CD14-positive monocyte (primary cell): ENCODE data around the gene SALL3. TPM values are rescaled to one million over a fixed set of nuclear protein-coding genes. Genes with fewer than 3 reads are reported as not detected.

ENCODE experiments used
- DNase-seq, 3 donors: peaks; one replicate each; pipeline ENCODE4 v3.0.0-alpha.2; 2011 to 2022
- H2AFZ ChIP-seq: 2 replicates; pipeline ENCODE4 v1.6.0; 2012; ENCODE audit warnings: mild to moderate bottlenecking, low read depth, low read length, inconsistent platforms; ENCODE audit not compliant: insufficient read depth, poor library complexity, severe bottlenecking
- H3K27ac ChIP-seq, 2 donors: 1 replicate in 1 of 2; 2 replicates in 1 of 2; pipeline ENCODE4 v1.5.1; 2012 to 2013; ENCODE audit warnings: low read length in 2 of 2, control low read depth in 1 of 2, inconsistent platforms in 1 of 2, low read depth in 1 of 2, mild to moderate bottlenecking in 1 of 2
- H3K27me3 ChIP-seq, 2 donors: one replicate each; pipeline versions ENCODE4 v1.6.0 to v1.6.1; 2011 to 2013; ENCODE audit warnings: low read length in 2 of 2; ENCODE audit not compliant: control insufficient read depth in 2 of 2, insufficient read depth in 2 of 2
- H3K36me3 ChIP-seq, 2 donors: replicated peaks in 1 of 2; 1 replicate in 1 of 2; 2 replicates in 1 of 2; pipeline versions ENCODE4 v1.5.1 to v1.6.1; 2012 to 2013; ENCODE audit warnings: low read length in 2 of 2, control low read depth in 1 of 2, inconsistent platforms in 1 of 2, mild to moderate bottlenecking in 1 of 2; ENCODE audit not compliant: insufficient read depth in 2 of 2, control insufficient read depth in 1 of 2
- H3K4me1 ChIP-seq, 2 donors: 1 replicate in 1 of 2; 2 replicates in 1 of 2; pipeline versions ENCODE4 v1.5.1 to v1.6.1; 2012 to 2013; ENCODE audit warnings: low read length in 2 of 2, control low read depth in 1 of 2, inconsistent platforms in 1 of 2, mild to moderate bottlenecking in 1 of 2, moderate library complexity in 1 of 2; ENCODE audit not compliant: insufficient read depth in 2 of 2, control insufficient read depth in 1 of 2
- H3K4me2 ChIP-seq: replicated peaks from 2 replicates; pipeline ENCODE3; 2012; ENCODE audit warnings: low read length, moderate library complexity, mild to moderate bottlenecking; ENCODE audit not compliant: poor library complexity, severe bottlenecking; ENCODE audit errors: extremely low read depth
- H3K4me3 ChIP-seq, 3 experiments: fragments of 200-600 bp in 1 of 3; sonication (generic) in 1 of 3; replicated peaks in 1 of 3; 1 replicate in 2 of 3; 2 replicates in 1 of 3; pipeline ENCODE4 v1.5.1; 2011 to 2013; ENCODE audit warnings: low read length in 3 of 3, mild to moderate bottlenecking in 3 of 3, control low read depth in 2 of 3, low read depth in 2 of 3, inconsistent platforms in 1 of 3, moderate library complexity in 1 of 3
- H3K79me2 ChIP-seq: 2 replicates; pipeline ENCODE4 v1.6.0; 2012; ENCODE audit warnings: mild to moderate bottlenecking, control low read depth, inconsistent platforms, low read length, moderate library complexity; ENCODE audit not compliant: insufficient read depth
- H3K9ac ChIP-seq: 2 replicates; pipeline ENCODE4 v1.6.0; 2017; ENCODE audit warnings: low read length, mild to moderate bottlenecking; ENCODE audit not compliant: insufficient read depth, poor library complexity, severe bottlenecking
- H3K9me3 ChIP-seq, 2 donors: replicated peaks in 1 of 2; 1 replicate in 1 of 2; 2 replicates in 1 of 2; pipeline versions ENCODE4 v1.5.1 to v1.6.1; 2012 to 2013; ENCODE audit warnings: low read length in 2 of 2, control low read depth in 1 of 2; ENCODE audit not compliant: control insufficient read depth in 1 of 2, insufficient read depth in 1 of 2
- H4K20me1 ChIP-seq: 2 replicates; pipeline ENCODE4 v1.6.0; 2012; ENCODE audit warnings: mild to moderate bottlenecking, low read length, control low read depth, moderate library complexity; ENCODE audit not compliant: insufficient read depth
- H3K27ac Mint-ChIP-seq, 7 donors: one replicate each; pipeline ENCODE4 v1.8.0; 2020; ENCODE audit warnings: mild to moderate bottlenecking in 7 of 7, mixed read lengths in 7 of 7, moderate library complexity in 6 of 7, inconsistent platforms in 2 of 7
- H3K27me3 Mint-ChIP-seq, 3 donors: one replicate each; pipeline ENCODE4 v1.8.0; 2021 to 2022; ENCODE audit warnings: low read depth in 3 of 3, mild to moderate bottlenecking in 3 of 3, mixed read lengths in 3 of 3, moderate library complexity in 3 of 3, inconsistent platforms in 1 of 3
- H3K36me3 Mint-ChIP-seq, 2 donors: one replicate each; pipeline ENCODE4 v1.8.0; 2020; ENCODE audit warnings: mixed read lengths in 2 of 2, inconsistent platforms in 1 of 2, mild to moderate bottlenecking in 1 of 2
- H3K4me1 Mint-ChIP-seq: one replicate; pipeline ENCODE4 v1.8.0; 2020; ENCODE audit warnings: mild to moderate bottlenecking, mixed read lengths
- H3K4me3 Mint-ChIP-seq, 2 donors: one replicate each; pipeline ENCODE4 v1.8.0; 2020; ENCODE audit warnings: mild to moderate bottlenecking in 2 of 2, mixed read lengths in 2 of 2, moderate library complexity in 1 of 2
- H3K9me3 Mint-ChIP-seq, 7 donors: one replicate each; pipeline ENCODE4 v1.8.0; 2020 to 2022; ENCODE audit warnings: mixed read lengths in 7 of 7, mild to moderate bottlenecking in 6 of 7, moderate library complexity in 6 of 7, inconsistent platforms in 2 of 7
- WGBS: methylation state at CpG from one replicate; pipeline ENCODE4 v1.1.5; 2013; ENCODE audit warnings: missing lambda C conversion rate; ENCODE audit not compliant: insufficient coverage; 5-methylcytosine and 5-hydroxymethylcytosine counted together
- intact Hi-C, 2 donors: fragments of 100-400 bp; cut with micrococcal nuclease; formaldehyde crosslinking; loops; one replicate each; pipeline versions ENCODE4 v1.15.0 to v1.15.1; 2023
- polyA plus RNA-seq, 3 donors: library from polyadenylated mRNA; depleted of rRNA in 1 of 3; unstranded in 2 of 3; stranded (reverse) in 1 of 3; fragments of 300-500 nt in 2 of 3; fragments of >200 nt in 1 of 3; fragmentation: Illumina TruSeq in 2 of 3; gene quantifications; 1 replicate in 2 of 3; 2 replicates in 1 of 3; pipeline ENCODE4 v1.2.3, GENCODE V29; 2012 to 2021
- TF ChIP-seq, protein P1 (sequence below): fragments of 200-600 bp; IDR thresholded peaks from one replicate; pipeline ENCODE4 v1.8.0; 2022; ENCODE audit warnings: antibody characterized with exemption, mild to moderate bottlenecking

SALL3 gene
- polyA plus RNA-seq, 3 donors, result not detected

DNA sequence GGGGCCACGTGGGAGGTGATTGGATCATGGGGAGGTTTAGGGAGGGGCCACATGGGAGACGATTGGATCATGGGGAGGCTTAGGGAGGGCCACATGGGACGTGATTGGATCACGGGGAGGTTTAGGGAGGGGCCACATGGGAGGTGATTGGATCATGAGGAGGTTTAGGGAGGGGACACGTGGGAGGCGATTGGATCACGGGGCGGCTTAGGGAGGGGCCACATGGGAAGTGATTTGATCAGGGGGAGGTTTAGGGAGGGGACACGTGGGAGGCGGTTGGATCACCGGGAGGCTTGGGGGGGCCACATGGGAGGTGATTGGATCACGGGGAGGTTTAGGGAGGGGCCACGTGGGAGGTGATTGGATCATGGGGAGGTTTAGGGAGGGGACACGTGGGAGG lies 22.5 kb upstream of the SALL3 start:
- H3K4me3 Mint-ChIP-seq, result no peak overlapping the region
- no peaks in the 10 kb centered on the region for H3K4me1 Mint-ChIP-seq
- H3K36me3 Mint-ChIP-seq, result no peaks in the 10 kb centered on the region
- no peak overlapping the region for H3K27ac ChIP-seq
- H3K27me3 Mint-ChIP-seq, result peaks cover 0 to 7% (median 2%) of the 10 kb centered on the region in 3 donors
- peaks cover 3 to 27% (median 11%) of the 10 kb centered on the region in 7 donors for H3K9me3 Mint-ChIP-seq
- DNase-seq, result no peak
- intact Hi-C loops, result no loop called here
- no peaks in the 10 kb centered on the region for H3K79me2 ChIP-seq
- no peak overlapping the region for H2AFZ ChIP-seq
- H3K9me3 ChIP-seq, result peaks cover 1 to 8% of the 10 kb centered on the region in 2 donors
- no peak overlapping the region for H3K27ac Mint-ChIP-seq
- no peaks in the 10 kb centered on the region for H3K4me1 ChIP-seq
- H3K4me2 ChIP-seq, result no peak overlapping the region
- no peak overlapping the region for H3K9ac ChIP-seq
- TF ChIP-seq, protein P1, sequence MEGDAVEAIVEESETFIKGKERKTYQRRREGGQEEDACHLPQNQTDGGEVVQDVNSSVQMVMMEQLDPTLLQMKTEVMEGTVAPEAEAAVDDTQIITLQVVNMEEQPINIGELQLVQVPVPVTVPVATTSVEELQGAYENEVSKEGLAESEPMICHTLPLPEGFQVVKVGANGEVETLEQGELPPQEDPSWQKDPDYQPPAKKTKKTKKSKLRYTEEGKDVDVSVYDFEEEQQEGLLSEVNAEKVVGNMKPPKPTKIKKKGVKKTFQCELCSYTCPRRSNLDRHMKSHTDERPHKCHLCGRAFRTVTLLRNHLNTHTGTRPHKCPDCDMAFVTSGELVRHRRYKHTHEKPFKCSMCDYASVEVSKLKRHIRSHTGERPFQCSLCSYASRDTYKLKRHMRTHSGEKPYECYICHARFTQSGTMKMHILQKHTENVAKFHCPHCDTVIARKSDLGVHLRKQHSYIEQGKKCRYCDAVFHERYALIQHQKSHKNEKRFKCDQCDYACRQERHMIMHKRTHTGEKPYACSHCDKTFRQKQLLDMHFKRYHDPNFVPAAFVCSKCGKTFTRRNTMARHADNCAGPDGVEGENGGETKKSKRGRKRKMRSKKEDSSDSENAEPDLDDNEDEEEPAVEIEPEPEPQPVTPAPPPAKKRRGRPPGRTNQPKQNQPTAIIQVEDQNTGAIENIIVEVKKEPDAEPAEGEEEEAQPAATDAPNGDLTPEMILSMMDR, result no peak
- no peaks in the 10 kb centered on the region for H3K36me3 ChIP-seq
- H4K20me1 ChIP-seq, result no peaks in the 10 kb centered on the region
- 94% methylated on average over 13 of the region's 14 CpGs for WGBS
- no peaks in the 10 kb centered on the region for H3K27me3 ChIP-seq
- H3K4me3 ChIP-seq, result no peak overlapping the region

DNA sequence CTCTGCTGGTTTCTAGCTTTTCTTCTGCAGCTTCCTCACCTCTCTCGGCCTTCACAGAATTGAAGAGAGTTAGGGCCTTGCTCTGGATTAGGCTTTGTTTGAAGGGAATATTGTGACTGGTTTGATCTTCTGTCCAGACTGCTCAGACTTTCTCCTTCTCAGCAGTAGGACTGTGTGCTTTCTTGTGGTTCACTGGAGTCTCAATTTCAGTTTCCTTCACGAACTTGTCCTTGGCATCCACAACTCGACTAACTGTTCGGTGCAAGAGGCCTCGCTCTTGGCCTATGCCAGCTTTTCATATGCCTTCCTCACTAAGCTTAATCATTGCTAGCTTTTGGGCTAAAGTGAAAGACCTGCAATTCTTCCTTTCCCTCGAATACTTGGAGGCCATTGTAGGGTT lies 18.9 kb upstream of the SALL3 start:
- H4K20me1 ChIP-seq, result no peaks in the 10 kb centered on the region
- DNase-seq, result no peak
- no peaks in the 10 kb centered on the region for H3K36me3 ChIP-seq
- intact Hi-C loops, result no loop called here
- no peaks in the 10 kb centered on the region for H3K4me1 ChIP-seq
- H3K4me3 ChIP-seq, result no peak overlapping the region
- no peak overlapping the region for H3K9ac ChIP-seq
- peaks cover 0 to 3% of the 10 kb centered on the region in 2 donors for H3K9me3 ChIP-seq
- Mint-ChIP-seq H3K27ac (no peak overlapping the region), H3K9me3 (peaks cover 2 to 28% (median 18%) of the 10 kb centered on the region in 7 donors), H3K4me1 (no peaks in the 10 kb centered on the region), H3K4me3 (no peak overlapping the region), H3K36me3 (no peaks in the 10 kb centered on the region), H3K27me3 (peaks cover 0 to 7% (median 0%) of the 10 kb centered on the region in 3 donors)
- WGBS, result 100% methylated on average over 1 of the region's 6 CpGs
- no peak overlapping the region for H2AFZ ChIP-seq
- no peak overlapping the region for H3K4me2 ChIP-seq
- TF ChIP-seq, protein P1, result no peak
- no peak overlapping the region for H3K27ac ChIP-seq
- no peaks in the 10 kb centered on the region for H3K27me3 ChIP-seq
- H3K79me2 ChIP-seq, result no peaks in the 10 kb centered on the region
